GM21526 (cell line): Measurements from ENCODE around the gene ATP1B1.
"Not testable (repeated sequence)": the region's sequence is repeated elsewhere in the genome, so short reads cannot be mapped to it uniquely, and the experiment has no call there.

ENCODE experiments used
- ATAC-seq: cut with Tn5 transposase; IDR thresholded peaks from one replicate; pipeline ENCODE4 v1.9.1; 2021; ENCODE audit warnings: moderate library complexity; ENCODE audit not compliant: unreplicated experiment, low FRiP score

Gene ATP1B1

DNA sequence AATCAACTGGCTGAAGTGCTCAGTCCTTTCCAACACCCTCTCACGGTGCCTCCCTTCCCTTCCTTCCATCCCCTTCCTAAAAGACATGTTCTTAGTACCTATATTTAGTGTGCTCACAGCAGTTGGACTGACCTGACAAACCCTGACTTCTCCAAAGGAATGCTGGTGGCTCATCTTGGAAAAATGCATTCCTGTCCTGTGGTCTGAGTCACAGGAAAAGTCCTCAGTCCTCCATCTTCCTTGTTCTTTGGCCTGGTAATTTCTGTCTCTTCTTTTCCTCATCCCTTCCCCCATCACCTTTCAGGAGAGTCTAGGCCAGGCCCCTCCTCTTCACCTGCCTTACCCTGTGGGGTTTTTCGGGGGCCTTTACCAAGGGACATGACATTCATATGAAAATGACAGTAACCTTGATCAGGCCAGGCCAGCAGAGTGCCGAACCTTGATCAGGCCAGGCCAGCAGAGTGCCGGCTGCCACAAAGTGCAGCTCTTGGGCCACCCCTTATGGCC lies 7.2 kb downstream of the ATP1B1 start:
- ATAC-seq: no peak

DNA sequence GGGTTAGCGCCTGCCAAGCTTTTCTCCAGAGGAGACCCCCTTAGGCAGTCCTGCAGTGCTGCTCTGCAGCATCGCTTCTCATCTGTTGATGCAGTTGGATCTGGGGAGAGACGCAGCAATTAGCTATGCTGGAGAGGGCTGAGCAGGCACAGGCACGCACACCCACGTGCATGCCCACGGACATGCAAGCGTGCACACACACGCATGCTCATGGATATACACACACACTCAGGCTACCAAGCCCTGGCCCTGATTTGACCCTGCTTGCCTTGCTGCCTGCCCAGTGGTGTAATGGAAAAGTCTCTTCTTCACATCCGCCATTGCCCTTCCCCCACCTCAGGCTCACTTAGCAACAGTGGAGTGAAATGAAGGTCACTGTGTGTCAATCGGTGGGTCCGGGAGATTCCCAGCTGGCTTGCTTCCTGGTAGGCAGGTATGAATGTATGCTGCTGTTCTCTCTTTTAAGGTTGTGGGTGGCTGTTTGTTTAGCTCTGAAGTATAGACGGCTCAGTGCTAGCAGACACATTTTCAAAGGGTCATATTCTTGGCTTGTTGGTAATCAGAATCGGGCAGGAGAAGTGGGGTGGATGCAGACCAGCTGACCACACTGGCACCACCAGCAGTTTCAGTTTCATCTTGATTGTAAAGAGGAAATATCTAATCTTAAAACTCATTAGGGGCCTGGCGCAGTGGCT lies 9.5 kb downstream of the ATP1B1 start:
- ATAC-seq: peak; percentile 52

DNA sequence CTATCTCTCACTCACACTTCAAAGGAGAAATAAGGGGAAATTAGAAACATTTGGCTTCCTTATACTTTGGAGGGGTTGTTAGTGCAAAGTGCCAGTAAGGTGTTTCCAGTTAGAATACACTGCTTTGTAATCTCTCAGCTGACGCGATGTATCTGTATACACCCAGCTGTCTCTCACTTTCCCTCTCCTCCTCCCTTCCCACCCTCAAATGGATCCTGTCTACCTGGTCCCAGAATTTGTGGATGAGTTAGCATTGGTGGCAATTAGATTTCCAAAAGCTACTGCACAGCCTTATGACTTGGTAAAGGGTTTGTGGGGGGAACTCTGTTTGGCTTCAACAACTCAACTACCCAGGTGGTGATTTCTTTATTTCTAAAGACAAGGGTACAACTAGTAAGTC lies 10.5 kb downstream of the ATP1B1 start:
- ATAC-seq: no peak

DNA sequence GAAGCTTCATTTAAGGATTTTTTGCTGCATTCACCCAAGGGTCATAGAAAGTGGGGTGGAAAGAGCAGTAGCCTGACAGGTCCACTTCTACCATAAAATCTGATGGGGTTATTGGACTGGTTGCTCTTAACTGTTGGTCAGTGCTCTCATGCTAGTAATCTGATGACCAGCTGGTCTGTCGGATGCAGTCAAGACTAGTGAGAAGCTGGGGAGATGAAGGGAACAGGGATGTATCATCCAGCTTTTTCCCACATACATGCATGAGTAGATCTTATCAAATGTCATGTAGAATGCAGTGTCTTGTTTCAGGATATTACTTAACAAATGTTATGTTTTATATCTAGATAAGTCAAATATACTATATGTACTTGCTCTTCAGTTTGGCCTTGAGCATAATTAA lies 11.1 kb downstream of the ATP1B1 start:
- no peak for ATAC-seq

DNA sequence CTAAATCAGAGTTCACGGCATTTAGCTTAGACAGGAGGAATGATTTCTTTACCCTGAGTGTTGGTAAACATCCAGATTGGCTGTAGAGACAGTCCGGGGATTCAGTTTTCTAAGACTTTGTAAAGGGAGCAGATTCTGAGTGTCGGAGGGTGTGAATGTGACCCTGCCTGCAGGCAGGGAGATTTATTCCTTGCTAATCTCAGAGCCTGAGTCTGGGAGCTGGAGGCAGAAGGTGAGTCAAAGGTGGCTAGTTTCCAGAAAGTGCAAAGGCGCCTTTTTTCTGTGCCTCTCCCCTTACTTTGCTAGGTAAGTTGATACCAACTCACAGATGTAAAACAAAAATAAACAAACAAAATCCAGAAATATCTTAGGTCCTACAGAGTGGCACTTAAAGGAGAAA lies 11.7 kb downstream of the ATP1B1 start:
- no peak for ATAC-seq

DNA sequence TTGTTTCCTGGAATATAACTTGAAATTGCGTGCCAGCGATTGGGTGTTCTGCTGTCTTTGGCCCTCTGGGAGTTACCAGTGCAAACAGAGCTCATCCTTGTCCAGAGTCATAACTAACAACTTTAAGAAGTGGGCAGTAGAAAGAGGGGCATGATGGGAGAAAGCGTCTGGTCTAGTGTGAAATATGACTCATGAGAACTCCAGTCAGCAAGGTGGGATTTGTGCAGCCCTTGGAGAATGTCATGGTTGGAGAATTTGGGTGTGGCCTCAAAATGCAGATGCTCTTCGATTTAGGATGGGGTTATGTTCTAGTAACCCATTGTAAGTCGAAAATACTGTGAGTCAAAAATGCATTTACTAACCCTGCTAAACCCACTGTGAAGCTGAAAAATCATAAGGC lies 12.9 kb downstream of the ATP1B1 start:
- no peak for ATAC-seq

DNA sequence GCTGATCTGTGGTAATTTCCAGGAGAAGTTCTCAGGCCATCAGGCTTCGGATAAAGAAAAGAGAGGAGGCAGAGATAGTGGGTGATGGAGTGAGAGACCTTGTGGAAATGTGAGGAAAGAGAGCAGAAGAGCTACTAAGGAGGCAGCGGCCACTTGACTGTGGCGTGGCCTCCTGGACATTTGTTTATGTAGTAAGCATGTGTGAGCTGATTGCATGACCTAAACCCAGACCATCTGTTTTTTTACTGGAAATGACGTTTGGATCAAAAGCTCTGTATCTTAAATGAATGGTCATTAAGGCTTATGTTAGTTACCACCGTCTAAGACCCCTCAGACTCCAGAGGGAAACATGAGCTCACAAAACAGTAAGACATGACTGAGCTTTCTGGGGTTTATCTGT lies 13.6 kb downstream of the ATP1B1 start:
- no peak for ATAC-seq

DNA sequence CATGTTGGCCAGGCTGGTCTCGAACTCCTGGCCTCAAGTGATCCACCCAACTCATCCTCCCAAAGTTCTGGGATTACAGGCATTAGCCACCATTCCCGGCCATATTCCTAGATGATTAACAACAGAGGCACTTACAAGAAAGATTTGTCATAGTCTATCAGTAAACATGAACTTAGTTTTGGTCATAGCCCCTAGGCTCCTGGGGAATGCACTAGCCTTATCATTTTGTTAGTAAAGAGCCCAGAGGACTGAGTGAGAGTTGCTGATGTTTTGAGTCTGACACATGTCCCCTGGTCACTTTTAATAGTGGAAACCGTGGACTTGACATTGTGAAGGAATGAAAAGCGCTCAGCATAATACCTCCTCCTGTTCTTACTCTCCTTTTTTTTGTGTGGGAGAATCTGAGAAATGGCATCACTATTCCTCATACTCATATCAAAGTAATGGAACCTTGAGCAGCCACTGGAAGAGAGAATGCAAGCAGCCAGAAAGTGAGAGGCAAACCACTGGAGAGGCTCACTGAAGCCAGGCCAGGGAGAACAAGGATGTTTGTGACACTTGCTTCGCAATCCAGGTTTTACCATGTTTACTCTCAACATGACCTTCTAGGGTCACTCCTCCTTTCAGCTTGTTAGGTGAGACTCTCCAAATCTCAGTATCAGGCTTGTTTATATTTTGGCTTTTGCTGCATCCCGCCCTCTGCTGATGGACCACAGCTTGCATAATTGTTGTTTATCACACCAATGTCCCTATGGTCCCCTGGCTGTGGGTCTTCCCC lies 14.8 kb downstream of the ATP1B1 start:
- no peak for ATAC-seq

DNA sequence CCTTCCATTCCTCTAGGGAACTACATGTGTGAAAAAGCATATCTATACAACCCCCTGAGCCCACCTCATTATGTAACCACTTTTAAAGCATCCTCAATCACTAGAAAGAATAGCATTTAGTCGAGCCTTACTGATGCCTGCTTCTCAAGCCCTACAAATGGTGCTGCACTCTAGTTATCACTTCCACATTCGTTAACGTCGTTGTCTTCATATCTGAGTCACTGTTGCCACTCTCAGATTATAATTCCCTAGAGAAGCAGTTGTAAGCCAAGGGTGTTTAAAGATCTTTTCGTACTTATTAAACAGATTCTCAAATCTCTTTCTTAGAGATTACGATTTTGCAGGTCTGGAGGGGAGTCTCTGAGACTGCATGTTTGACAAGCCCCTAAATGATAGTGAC lies 16.5 kb downstream of the ATP1B1 start:
- no peak for ATAC-seq

DNA sequence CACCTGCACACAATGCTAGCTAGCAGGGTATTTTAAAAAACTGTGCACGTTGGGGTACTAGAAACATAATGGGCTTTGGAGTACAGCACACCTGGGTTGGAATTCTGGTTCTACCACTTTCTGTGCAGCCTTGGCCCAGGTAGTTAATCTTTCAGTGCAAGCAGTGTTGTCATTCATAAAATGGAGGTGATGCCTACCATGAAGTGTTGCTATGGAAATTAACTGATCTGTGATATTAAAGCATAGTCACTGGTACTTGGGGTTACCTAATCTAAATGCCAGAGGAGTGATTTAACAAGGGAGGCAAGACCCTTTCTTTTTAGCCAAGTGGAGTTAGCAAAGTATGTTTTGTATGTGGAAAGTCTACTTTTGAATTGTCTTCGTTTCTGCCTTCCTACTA lies 18.0 kb downstream of the ATP1B1 start:
- ATAC-seq: no peak

DNA sequence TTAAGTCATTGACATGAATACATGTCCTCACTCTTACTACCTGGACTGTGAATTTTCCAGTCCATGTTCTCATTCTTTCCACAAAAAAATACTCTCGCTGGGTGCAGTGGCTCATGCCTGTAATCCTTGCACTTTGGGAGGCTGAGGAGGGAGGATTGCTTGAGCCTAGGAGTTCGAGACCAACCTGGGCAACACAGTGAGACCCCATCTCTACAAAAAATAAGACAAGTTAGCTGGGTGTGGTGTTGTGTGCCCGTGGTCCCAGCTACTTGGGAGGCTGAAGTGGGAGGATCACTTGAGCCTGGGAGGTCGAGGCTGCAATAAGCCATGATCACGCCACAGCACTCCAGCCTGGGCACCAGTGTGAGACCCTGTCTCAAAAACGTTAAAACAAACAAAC lies 19.1 kb downstream of the ATP1B1 start:
- ATAC-seq: not testable (repeated sequence)

DNA sequence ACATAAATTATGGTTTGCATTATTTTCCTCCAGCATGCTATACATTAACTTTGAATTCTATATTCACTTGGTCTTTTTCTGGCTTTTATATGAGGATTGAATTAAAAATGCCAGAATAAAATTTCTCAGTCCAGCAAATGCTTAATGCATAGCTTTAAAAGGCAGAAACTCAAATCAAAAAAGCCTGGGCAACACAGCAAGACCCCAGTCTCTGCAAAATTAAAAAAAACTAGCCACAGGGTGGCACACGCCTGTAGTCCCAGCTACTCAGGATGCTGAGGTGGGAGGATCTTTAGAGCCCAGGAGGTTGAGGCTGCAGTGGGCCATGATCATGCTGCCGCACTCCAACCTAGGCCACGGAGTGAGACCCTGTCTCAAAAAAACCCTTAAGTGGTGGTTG lies 19.8 kb downstream of the ATP1B1 start:
- no peak for ATAC-seq

DNA sequence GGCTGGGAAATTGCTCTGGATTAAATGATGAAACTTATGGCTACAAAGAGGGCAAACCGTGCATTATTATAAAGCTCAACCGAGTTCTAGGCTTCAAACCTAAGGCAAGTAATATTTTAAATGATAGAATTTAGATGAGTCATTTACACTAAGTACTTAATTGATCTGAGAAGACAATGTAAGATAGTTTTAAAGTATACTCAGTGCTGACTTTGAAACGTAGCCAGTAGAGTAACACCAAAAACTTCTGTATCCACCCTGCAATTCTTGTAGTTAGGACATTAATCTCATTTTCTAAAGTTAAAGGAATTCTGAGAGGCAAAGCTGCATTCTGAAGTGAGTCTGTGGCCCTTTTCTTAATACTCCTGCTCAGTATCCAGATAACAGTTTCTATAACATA lies 20.8 kb downstream of the ATP1B1 start:
- no peak for ATAC-seq

DNA sequence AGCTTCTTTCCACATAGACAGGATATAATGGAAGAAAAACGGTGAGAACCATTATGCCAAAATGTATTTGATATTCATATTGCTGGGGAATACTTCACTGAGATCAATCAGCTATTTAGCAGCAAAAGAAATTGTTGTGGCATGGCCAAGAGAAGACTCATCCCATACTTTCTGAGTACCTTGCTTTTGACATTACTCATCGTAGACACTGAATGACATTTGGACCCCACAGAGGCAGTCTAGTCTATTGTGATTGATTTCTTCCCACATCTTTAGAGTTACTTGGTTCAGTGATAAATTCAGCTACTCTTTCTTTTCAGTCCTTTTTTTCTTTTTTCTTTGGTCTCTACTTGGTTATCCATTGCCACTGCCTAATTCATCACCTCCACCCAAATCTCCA lies 22.1 kb downstream of the ATP1B1 start:
- no peak for ATAC-seq

DNA sequence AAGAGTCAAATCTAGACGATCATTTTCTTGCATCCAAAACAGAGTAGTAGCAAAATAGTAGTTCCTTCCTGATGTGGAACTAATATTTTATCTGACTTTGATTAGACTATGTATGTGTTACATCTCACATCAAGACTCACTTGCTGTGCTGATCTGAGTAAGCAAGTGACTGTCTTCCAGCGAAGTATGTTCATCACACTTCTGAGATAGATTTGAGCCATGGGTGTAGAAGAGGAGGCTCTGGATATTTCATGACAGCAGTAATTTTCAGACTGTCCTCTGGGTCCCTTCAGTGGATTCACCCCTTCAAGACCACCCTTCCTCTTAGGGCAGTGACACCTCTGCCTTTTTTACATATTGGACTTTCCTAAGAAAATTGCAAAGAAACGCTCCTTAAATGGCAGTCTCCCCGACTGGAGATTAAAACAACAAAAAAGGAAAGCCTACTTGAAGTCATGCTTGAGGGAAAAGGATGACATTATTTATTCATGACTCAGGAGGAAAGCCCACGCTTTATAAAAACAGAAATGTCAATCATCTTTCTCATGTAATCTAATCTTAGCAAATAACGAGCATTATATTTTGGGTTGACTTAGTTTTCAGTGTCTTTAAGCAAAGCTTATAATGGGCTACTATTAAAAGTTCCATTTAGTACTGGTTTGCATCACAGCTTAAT lies 22.8 kb downstream of the ATP1B1 start:
- ATAC-seq: no peak

DNA sequence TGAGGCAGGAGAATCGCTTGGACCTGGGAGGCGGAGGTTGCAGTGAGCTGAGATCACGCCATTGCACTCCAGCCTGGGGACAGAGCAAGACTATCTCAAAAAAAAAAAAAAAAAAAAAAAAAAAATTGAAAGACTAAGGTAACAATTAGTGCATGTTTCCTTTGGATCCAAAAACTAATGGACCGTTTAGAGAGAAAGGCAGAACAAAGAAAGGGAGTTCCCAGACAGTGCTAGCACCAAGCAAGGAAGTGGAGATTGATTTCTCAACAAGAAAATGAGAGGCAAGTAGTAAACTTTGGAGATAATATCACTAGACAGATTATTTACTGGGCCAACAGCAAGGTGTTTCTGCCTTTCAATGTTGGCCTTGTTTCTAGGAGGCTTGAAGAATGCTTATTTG lies 24.2 kb downstream of the ATP1B1 start:
- no peak for ATAC-seq

DNA sequence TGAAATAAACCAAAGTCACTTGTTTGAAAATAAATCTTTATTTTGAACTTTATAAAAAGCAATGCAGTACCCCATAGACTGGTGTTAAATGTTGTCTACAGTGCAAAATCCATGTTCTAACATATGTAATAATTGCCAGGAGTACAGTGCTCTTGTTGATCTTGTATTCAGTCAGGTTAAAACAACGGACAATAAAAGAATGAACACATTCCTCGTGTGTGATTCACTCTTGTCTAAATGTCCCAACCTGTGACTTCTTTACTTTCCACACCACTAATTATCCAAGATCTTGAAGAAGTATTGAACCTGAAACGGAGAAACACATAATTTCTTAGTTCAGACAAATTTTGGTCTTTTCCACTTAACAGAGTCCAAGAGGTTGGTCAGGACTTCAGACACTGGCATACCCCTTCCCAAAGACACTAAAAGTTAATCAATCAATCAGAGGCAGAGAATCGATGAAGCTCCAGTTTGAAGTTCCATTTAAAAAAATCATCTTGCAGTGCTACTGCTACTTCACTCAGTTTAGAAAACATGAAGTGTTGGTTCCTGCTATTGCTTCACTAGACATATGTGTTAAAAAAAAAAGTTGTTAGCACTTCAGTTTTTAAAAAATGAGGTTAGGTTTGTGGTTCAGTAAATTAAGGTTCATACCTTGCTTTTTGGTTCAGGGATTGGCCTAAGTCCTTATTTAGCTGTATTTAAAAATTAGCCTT lies 26.2 kb downstream of the ATP1B1 start:
- ATAC-seq: no peak

DNA sequence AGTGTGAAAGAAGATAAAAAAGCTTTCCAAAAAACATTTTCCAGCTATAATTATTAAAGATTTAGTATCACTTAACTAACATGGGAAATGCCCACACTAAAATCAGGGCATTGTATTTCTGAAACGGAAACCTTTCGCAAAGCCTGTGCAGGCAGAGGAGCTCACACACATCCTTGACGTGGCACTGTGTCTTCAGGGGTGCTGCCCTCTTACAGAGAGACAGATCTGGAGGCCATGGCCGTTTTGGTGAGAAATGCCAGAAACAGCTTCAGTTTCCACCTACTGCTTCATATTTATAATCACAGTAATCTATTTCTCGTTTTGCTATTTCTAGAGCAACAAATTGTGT lies 26.7 kb downstream of the ATP1B1 start:
- no peak for ATAC-seq

DNA sequence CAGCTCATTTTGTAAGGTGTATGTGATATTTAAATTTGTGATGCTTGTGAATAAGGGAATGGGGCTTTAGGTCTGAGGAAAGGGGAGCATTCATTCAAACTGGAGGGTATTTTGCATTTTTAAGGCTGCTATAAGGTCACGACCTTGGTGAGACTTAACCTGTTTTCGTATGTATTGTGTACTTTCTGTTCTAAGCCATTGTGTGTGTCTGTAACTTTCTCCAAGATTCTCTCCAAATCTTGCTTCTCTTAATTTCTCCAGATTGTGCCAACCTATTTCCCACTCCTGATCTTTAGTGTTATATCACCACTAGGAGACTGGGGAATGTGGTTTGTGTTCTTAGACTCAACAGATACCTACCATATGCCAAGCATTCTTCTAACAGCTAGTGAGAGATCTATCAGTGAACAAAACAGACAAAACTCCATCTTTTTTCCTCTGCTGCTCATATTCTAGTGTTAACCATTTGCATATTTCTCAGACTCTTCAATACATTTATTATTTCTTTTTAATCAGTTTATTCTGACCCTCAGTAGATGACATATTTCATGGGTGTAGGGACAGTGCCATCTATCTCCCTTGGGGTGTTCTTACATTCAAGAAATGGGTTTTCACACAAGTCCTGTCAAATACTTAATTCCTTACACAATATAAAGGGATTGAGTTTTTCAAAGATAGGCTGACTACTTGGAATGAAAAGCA lies 27.5 kb downstream of the ATP1B1 start:
- ATAC-seq: no peak

DNA sequence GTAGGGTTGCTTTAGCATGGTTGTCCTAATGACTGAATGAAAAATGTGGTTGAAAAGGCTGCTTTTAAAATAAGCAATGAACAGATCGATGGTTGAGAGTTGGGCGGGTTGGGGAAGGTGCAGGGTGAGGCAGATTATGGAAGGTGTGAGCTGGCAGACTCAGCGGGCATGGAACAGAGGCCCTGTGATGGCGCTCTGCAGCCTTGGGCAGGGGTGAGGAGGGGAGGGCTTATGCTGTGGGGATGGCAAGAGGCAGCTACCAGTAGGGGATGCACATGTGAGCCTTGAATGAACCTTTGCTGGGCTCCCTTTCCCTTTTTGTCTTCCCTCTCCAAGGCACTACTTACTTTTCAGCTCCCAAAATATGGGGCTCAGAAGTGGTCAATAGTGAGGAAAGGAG lies 30.9 kb downstream of the ATP1B1 start:
- ATAC-seq: no peak
